HG02885 (cell line): ENCODE results near the gene GXYLT1.
"Not testable (repeated sequence)": the region's sequence is repeated elsewhere in the genome, so short reads cannot be mapped to it uniquely, and the experiment has no call there.

Experiments used
- ATAC-seq: cut with Tn5 transposase; IDR thresholded peaks from one replicate; pipeline ENCODE4 v1.9.1; 2021; ENCODE audit warnings: mild to moderate bottlenecking; ENCODE audit not compliant: unreplicated experiment, poor library complexity

The GXYLT1 gene, protein sequence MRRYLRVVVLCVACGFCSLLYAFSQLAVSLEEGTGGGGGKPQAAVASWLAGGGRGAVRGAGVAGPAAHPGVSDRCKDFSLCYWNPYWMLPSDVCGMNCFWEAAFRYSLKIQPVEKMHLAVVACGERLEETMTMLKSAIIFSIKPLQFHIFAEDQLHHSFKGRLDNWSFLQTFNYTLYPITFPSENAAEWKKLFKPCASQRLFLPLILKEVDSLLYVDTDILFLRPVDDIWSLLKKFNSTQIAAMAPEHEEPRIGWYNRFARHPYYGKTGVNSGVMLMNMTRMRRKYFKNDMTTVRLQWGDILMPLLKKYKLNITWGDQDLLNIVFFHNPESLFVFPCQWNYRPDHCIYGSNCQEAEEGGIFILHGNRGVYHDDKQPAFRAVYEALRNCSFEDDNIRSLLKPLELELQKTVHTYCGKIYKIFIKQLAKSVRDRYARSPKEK

DNA sequence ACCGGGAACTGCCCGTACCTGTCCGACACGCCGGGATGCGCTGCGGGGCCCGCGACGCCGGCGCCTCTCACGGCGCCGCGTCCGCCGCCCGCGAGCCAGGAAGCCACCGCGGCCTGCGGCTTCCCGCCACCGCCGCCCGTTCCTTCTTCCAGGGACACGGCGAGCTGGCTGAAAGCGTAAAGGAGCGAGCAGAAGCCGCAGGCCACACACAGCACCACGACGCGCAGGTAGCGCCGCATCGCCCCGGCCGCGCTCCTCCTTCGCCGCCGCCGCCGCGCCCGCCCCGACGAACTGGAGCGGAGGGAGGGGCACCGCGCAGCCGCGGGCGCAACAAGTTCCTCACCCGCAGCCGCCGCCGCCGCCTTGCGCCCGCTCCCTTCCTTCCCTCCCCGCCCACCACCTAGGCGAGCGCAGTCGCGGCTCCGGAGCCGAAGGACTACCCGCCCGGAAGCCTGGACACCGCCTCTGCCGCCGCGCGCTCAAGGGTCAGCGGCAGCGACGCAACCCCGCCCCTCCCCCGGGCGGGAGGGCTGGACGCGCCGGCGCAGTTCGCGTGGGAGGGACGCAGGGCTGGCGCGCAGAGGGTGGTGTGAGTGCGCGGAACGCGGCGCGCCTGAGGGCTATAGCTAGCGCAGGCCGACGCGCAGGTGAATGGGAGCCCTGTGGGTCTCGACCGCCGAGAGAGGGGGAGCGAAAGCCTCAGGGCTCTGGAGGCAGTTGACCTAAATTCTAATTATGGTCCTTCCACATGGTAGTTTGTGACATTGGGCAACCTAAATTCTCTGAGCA is at the start of gene GXYLT1:
GXYLT1 (minus strand) TSS at position 467 of the 789 bp plus-strand sequence; CDS start at position 239, 228 bp downstream.
- peak; percentile 88 for ATAC-seq

DNA sequence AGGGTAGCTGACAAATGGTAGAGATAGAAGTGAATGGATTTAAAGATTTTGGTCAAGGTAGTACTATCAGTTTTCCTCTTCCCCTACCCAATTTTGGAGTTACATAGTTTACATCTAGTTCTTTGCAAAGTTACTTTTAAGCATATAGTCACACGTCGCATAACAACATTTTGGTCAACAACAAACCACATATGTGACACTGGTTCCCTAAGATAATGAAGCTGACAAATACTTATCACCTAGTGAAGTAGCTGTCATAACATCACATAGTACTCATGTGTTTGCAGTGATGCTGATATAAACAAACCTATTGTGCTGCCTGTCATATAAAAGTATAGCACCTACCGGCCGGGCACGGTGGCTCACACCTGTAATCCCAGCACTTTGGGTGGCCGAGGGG is 48.0 kb upstream of the GXYLT1 start:
- no peak for ATAC-seq

DNA sequence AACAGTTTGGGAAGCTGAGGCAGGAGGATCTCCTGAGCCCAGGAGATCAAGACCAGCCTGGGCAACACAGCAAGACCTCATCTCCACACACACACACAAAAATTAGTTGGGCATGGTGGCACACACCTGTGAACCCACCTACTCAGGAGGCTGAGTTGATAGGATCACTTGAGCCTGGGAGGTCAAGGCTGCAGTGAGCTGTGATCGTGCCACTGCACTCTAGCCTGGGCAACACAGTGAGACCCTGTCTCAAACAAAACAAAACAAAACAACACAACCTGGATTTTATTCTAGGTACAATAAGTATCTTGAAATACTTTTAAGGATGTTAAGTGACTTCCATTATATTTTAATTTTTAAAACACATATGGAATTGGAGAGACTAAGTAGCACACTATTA is 47.6 kb upstream of the GXYLT1 start:
- no peak for ATAC-seq

DNA sequence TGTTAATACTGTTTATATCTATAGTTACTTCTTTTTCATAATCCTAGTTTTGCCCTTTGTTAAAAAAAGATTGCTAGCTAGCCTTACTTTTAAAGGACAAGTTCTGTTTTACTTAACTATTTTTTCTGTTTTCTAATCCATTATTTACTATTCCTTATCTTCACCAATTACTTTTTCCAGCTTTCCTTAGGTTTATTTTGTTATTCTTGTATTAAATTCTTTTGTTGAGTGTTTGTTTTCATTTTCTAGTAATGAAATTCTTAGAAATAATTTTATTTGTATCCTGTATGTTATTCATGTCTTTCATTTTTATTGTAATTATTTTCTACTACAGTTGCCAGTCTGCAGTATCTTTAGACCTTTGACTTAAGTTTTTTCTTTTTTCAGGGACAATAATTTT is 45.7 kb upstream of the GXYLT1 start:
- no peak for ATAC-seq

DNA sequence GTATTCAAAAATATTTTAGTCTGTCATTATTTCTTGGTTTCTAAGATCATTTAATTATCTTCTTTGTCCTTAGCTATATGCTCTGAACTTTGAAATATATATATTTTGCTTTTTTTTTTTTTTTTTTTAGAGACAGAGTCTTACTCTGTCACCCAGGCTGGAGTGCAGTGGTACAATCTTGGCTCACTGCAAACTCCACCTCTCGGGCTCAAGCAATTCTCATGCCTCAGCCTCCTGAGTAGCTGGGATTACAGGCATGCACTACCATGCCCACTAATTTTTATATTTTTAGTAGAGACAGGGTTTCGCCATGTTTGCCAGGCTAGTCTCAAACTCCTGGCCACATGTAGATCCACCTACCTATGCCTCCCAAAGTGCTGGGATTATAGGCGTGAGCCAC is 43.6 kb upstream of the GXYLT1 start:
- not testable (repeated sequence) for ATAC-seq

DNA sequence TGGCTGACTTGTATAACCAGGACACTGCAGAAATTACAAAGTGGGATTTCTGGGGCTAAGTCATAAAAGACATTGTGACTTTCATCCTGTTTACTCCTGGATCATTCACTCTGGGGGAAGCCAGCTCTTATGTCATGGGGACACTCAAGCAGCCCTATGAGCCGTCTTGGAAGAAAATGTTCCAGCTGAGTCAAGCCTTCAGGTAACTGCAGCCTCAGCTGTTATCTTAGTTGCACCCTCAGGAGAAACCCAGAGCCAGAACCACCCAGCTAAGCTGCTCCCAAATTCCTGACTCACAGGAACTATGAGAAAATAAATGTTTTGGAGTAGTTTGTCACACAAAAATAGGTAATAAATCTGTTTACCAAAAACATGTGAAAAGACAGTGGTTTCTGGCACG is 43.1 kb upstream of the GXYLT1 start:
- no peak for ATAC-seq

DNA sequence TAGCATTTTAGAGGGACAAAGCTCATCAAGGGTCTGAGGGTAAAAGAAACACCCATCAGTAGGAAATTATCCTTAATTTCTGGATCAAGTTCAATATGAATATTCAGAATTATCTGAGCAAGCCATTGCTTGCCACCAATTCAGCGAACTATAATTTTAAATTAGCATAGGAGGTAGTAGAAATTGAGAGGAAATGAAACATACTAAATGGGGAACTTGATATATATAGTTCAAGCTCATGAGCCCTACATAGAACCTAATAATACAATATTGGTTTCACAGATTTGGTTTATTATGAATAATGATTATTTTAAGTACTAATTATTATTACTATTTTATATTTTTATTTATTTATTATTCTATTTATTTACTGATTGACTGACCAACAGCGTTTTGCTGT is 42.1 kb upstream of the GXYLT1 start:
- ATAC-seq, result peak; percentile 80

DNA sequence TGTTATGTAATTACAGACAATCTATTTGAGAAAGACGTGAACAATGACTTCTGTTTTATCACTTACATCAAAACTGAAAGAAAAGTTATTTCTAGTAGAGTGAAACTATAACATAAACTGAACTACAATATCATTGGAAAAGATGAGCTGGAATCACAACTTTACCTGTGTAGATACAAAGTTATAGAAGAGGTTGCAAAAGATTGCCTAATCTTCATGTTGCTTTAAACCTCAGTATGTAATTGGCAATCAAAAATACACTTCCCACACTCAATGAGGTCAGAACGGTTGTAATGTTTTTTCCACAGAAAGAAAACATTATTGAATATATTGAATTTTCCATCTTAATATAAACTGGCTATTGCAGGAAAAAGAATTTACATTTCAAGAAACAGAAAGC is 37.7 kb upstream of the GXYLT1 start:
- ATAC-seq, result no peak

DNA sequence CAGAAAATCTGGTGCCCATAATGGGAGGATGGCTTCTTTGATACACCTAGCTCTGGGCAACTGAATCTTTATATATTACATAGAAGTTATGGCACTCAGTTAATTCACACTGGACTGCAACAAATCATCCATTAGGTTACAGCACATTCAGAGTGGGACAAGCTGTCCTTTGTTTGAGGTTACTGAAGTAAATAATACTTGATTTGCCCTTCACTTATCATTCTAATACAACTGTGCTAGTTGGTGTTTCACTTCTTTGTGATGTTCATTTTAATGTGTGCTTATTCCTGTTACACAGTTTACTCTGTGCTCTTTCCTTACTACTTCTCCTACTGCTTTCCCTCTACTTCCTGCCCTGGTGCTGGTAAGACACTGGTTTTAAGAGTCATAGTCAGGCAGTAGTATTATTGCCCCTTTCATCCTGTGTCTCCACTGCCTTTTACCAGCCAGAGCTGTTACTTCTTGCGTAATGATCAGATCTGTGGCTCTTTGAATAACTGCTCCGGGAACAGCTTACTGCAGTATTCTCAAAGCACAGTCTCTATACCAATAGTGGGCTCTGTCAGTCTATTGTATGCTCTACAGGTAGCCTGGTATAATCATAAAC is 36.4 kb upstream of the GXYLT1 start:
- ATAC-seq, result no peak

DNA sequence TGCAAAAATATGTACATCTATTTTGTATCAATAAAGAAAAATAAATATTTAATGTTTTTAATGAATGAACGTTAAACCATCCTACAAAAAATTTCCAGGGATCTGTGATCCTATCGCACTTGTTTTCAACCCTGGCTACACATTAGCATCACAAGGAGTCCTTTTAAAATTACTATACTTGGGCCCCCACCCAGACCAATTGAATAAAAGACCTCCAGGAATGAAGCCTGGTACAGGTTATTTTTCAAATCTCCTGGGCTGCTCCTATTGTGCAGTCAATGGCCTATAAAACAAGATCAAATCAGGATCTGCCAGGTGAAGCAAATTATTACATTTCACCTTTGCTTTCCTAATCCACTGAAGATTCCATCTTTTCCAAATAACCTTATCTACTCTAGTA is 33.4 kb upstream of the GXYLT1 start:
- no peak for ATAC-seq

DNA sequence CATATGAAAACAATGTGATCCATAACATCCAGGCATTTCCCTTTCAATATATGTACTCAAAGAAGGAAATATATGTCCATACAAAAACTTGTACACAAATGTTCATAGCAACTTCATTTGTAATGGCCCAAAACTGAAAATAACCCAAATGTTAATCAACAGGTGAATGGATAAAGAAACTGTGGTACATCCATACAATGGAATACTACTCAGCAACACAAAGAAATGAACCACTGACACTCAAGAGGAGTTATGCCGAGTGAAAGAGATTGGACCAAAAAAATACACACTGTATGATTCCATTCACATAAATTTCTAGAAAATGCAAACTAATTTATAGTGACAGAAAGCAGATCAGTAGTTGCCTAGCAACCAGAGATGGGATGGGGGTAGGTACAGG is 30.3 kb upstream of the GXYLT1 start:
- ATAC-seq, result no peak

DNA sequence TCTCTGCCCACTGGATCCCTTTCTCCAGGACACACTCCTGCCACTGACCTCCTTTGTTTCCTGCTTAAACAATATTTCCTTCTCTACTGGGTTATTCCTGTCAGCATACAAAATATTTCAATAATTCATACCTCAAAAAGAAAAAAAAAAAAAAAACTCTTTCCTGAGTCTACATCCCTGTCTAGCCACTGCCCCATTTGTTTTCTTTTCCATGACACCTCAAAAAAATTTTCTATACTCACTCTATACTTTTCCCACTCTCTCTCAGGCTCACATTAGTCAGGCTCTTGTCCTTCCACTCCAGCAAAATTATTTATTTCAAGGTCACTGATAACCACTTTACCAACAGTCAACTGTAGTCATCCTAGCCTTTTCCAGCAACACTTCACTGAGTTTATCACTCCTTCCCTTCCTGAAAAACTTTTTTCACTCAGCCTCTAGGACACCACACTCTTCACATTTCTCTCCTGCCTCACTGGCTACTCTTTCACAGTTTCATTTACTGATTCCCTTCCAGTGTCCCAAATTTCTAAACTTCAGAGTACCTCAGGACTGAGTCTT is 29.4 kb upstream of the GXYLT1 start:
- ATAC-seq, result no peak

DNA sequence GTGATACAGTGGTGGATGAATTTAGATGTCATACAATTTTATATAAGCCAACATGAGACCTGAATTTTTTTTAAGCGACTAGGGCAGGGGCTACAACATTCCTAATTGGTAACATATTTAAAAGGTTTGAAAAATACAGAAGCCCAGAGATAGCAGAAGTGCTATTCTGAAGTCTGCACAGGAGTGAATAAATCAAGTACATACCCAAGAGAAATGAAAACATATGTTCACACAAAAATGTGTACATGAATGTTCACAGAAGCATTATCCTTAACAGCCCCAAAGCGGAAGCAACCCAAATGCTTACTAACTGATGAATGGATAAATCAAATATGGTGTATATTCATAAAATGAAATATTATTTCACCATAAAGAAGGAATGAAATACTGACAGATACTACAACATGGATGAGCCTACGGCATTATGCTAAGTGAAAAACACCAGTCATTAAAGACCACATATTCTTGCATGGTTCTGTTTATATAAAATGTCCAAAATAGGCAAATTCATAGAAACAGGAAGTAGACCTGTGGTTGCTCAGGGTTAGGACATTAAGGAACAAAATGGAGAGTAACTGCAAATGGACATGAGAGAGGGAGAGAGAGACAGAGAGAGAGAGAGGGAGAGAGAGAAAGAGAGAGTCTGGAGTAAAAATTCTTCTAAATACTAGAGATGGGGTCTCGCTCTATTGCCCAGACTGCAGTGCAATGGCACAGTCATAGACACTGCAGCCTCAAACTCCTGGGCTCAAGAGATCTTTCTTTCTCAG is 28.0 kb upstream of the GXYLT1 start:
- no peak for ATAC-seq

DNA sequence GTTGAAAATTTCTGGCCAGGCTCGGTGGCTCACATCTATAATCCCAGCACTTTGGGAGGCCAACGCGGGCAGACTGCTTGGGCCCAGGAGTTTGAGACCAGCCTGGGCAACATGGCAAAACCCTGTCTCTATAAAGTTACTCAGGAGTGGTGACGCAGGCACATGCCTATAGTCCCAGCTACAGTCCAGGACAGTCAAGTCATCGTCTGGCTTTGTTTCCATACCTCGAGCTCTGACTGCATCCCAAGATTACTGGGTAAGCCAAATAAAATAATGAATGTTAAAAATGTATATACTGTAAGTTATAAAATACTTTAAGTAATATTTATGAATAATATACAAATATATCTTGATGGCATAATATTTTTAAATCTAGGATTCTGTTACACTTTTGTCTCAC is 23.0 kb upstream of the GXYLT1 start:
- ATAC-seq, result no peak

DNA sequence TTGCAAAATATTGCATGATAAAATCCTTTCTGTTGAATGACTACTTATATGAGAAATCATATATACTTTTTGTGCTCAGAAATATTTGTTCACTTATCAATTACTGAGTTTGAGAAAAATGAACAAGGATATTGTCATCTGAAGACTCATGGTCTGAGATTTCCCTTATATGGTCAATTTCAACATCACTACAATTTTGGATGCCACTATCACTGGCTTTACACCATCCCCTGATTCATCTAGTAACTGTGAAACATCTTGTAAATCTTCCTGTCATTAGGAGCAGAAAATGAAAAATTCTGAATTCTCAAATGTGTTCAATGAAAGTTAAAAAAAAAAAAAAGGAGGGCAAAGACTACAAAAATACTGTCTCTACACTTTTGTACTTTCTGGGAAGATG is 21.8 kb upstream of the GXYLT1 start:
- ATAC-seq, result no peak

DNA sequence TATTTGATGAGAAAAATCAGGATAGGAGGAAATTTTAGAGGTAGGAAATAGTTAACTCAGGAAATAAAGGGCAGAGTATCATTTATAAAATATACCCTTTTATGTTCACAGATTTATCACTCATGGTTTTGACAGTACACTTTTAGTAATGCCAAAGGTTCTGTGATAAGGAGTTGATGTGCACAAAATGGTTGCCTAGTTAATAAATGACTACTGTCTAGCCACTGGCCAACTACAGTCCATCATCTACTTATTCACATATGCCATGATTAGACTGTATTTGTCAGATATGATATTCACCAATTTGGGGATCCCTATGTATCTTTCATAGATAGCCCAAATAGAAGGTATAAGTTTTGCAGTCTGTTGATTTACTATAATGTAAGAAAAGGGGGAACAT is 19.2 kb upstream of the GXYLT1 start:
- ATAC-seq, result no peak

DNA sequence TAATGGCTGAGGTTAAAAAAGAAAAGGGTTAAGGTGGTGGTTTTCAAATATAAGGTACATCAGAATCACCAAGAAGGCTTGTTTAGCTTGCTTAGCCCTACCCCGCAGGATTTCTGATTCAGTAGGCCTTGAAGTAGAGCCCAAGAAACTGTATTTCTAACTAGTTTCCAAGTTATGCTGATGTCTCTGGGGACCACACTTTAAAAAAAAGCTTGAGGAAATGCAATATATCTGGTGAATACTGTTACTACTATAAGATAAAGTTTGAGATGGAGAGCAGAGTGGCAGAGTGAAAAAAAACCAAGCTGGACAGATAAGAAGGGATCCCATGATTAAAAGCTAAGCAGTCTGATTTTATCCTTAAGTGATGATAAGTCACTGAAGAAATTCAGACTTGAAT is 18.3 kb upstream of the GXYLT1 start:
- ATAC-seq, result no peak

DNA sequence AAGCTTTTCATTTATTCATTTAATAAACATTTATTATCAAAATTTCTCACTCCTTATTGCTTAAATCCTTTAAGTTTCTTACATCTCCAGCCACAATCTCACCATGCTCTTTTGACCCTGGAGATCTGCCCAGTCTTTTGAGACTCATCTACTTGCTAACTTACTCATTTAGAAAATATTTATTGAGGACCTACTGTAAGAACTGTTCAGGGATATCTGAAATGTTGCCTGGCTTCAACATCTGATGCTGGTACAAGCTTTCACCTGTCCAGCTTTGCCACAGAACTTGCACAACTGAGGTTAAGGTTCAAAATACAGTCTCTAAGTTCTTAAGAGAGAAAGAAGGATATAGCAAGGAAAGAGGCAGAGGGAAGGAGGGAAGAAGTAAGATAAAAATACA is 17.5 kb upstream of the GXYLT1 start:
- no peak for ATAC-seq

DNA sequence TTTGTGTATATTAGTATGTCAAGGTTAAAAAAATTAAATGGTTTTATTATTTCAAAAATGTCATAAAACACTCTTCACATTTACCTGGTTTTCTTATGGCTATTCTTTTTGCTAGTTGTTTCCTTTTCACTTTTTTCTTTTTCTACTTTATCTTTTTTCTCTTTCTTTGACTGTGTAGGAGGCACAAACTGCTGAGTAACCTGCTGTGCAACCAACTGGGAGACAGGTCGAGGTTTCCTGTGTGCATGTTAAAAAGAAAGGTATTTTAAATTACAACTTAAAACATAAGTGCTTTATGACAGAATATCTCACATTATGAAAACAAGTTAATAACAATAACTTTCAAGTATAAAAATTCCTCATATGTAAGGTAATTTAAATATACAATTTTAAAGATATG is 16.9 kb upstream of the GXYLT1 start:
- no peak for ATAC-seq

DNA sequence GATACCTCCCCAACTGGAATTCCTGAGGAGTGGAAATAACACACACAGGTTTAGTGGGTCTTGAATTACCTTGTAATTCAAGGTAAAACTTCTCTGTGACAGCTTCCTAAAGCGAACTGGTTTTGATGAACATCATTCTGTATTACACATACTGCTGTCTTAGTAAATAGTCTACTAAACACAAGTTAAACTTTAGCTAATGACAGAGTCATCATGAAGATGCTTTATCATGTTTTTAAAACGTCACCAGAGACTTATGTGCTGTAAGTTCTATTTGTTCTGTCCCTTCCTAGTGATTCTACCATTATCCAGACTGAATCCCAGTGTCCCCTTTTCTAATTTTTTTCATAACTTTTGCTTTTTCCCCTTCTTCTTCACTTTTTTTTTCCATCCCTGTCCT is 11.6 kb upstream of the GXYLT1 start:
- ATAC-seq, result no peak
